GOT3 (cell line): ENCODE results near the gene RHOH.

Experiments used
- DNase-seq: peaks from one replicate; lab custom pipeline; 2025; ENCODE audit warnings: mixed read lengths; lab: John Stamatoyannopoulos, UW

Gene RHOH

GRCh38 chr4:40295572-40295971 lies 98.7 kb downstream of the RHOH start:
- no peak for DNase-seq
